SH-SY5Y (cell line): ENCODE results near the gene CDAN1.

Experiments
- GATA2 ChIP-seq: IDR thresholded peaks from 2 replicates; pipeline ENCODE4 v1.6.1; 2011; ENCODE audit warnings: mild to moderate bottlenecking, low read depth, low read length
- GATA3 ChIP-seq: IDR thresholded peaks from 2 replicates; pipeline ENCODE4 v1.6.1; 2011; ENCODE audit warnings: low read depth, mild to moderate bottlenecking, low read length, moderate library complexity

DNA sequence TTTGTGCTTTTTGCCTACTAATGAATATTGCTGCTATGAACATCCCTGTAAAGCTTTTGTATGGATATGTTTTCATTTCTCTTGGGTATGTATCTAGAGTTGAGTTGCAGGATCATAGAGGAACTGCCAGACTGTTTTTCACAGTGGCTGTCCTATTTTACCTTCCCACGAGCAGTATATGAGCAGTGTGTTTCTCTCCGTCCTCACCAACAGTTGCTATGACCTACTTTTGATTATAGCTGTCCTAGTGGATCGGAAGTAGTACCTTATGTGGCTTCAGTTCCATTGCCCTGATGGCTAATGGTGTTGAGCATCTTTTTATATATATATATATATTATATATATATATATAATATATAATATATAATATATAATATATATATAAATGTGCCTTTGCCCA is 25.2 kb downstream of the CDAN1 start:
- TF ChIP-seq GATA2, result no peak
- TF ChIP-seq GATA3, result no peak
